ENCODE data around the gene ANGPTL8. TPM values are rescaled to one million over a fixed set of nuclear protein-coding genes. Genes with fewer than 3 reads are reported as not detected.

ANGPTL8 gene
- polyA plus RNA-seq, 1 experiment: not detected

- Histone ChIP-seq H3K4me3 (ENCODE audit: low read depth, low read length) (no peak overlapping the region), H3K9me3 (ENCODE audit: control insufficient read depth, insufficient read depth, low read length) (peaks cover 14% of the 10 kb centered on the region; the same call in 1 of the 2 replicates), H3K27ac (ENCODE audit: low read depth, low read length) (no peak overlapping the region), H3K27me3 (ENCODE audit: control insufficient read depth, insufficient read depth, low read length) (no peaks in the 10 kb centered on the region)
- no peak for TF ChIP-seq CTCF (IDR thresholded peaks at IDR 0.05; ENCODE audit: low read depth, low read length)
- ChIA-PET POLR2A (no interaction called here), CTCF (interaction anchor here (0.7 kb wide), 1 partner anchor 368 kb away, joined by 5 read pairs; no protein-coding TSS in a partner anchor)
- DNase-seq (ENCODE audit: low read depth, low spot score): no peak
Measured at GRCh38 chr19:11192957-11193939, 46.2 kb upstream of the ANGPTL8 start.

GRCh38 chr19:11194173-11194572 lies 45.2 kb upstream of the ANGPTL8 start:
- DNase-seq (ENCODE audit: low read depth, low spot score): no peak
- H3K4me3 ChIP-seq (ENCODE audit: low read depth, low read length): peak overlapping the region; percentile 96
- H3K27me3 ChIP-seq (ENCODE audit: control insufficient read depth, insufficient read depth, low read length): no peaks in the 10 kb centered on the region
- peaks cover 14% of the 10 kb centered on the region; the same call in 1 of the 2 replicates for H3K9me3 ChIP-seq (ENCODE audit: control insufficient read depth, insufficient read depth, low read length)
- no peak for TF ChIP-seq CTCF (IDR thresholded peaks at IDR 0.05; ENCODE audit: low read depth, low read length)
- peak overlapping the region; percentile 21 for H3K27ac ChIP-seq (ENCODE audit: low read depth, low read length)
- ChIA-PET CTCF (interaction anchor here (1.2 kb wide), 1 partner anchor 50 kb away, joined by 3 read pairs; no protein-coding TSS in a partner anchor), POLR2A (interaction anchor here (0.6 to 0.9 kb wide), 2 partner anchors 56 to 250 kb away, joined by 5 to 6 read pairs; no protein-coding TSS in a partner anchor)

- Histone ChIP-seq H3K9me3 (ENCODE audit: control insufficient read depth, insufficient read depth, low read length) (peaks cover 14% of the 10 kb centered on the region; the same call in 1 of the 2 replicates), H3K27ac (ENCODE audit: low read depth, low read length) (peak overlapping the region; percentile 47), H3K4me3 (ENCODE audit: low read depth, low read length) (peak overlapping the region; percentile 96), H3K27me3 (ENCODE audit: control insufficient read depth, insufficient read depth, low read length) (no peaks in the 10 kb centered on the region)
- POLR2A ChIA-PET: interaction anchor here (0.6 to 0.9 kb wide), 3 partner anchors 57 to 251 kb away, joined by 4 to 6 read pairs (median 5); no protein-coding TSS in a partner anchor
- no peak for DNase-seq (ENCODE audit: low read depth, low spot score)
- CTCF ChIA-PET: interaction anchor here (0.6 to 1.2 kb wide), 2 partner anchors 49 to 99 kb away, joined by 3 to 4 read pairs; no protein-coding TSS in a partner anchor
- no peak for TF ChIP-seq CTCF (IDR thresholded peaks at IDR 0.05; ENCODE audit: low read depth, low read length)
Measured at GRCh38 chr19:11194656-11195558, 44.5 kb upstream of the ANGPTL8 start.

- peak overlapping the region; percentile 96 for H3K4me3 ChIP-seq (ENCODE audit: low read depth, low read length)
- CTCF ChIA-PET: no interaction called here
- peaks cover 14% of the 10 kb centered on the region; the same call in 1 of the 2 replicates for H3K9me3 ChIP-seq (ENCODE audit: control insufficient read depth, insufficient read depth, low read length)
- H3K27ac ChIP-seq (ENCODE audit: low read depth, low read length): peak overlapping the region; percentile 47
- POLR2A ChIA-PET: no interaction called here
- DNase-seq (ENCODE audit: low read depth, low spot score): no peak
- no peak for TF ChIP-seq CTCF (IDR thresholded peaks at IDR 0.05; ENCODE audit: low read depth, low read length)
- no peaks in the 10 kb centered on the region for H3K27me3 ChIP-seq (ENCODE audit: control insufficient read depth, insufficient read depth, low read length)
Measured at GRCh38 chr19:11195681-11196080, 43.7 kb upstream of the ANGPTL8 start.
